ENCODE data around the gene STK38.

Gene STK38

DNA sequence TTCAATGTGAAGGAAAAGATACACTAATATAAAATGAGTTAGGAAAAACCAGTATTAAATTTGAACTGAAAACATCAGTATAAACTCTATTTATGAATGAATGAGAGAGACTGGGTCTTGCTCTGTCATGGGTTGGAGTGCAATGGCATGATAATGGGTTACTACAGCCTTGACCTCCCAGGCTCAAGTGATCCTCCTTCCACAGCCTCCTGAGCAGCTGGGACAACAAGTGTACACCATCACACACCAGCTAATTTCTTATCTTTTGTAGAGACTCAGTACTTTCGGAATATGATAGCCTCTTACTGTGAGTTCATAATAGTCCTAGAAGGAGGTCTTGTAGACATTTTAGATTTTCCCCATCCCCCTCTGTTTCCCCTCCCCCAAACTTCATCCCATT lies 83.0 kb downstream of the STK38 start:
- Histone ChIP-seq H3K9me3 (ENCODE audit: control insufficient read depth, low read length) (no peaks in the 10 kb centered on the region), H3K36me3 (ENCODE audit: control insufficient read depth, insufficient read depth, low read length) (no peaks in the 10 kb centered on the region), H3K9ac (no peak overlapping the region), H3K79me2 (peaks cover 36% of the 10 kb centered on the region), H2AFZ (no peak overlapping the region), H3K27ac (no peak overlapping the region), H3K4me2 (ENCODE audit: low read length) (no peak overlapping the region), H3K4me3 (ENCODE audit: low read depth, low read length) (no peak overlapping the region), H3K27me3 (ENCODE audit: control insufficient read depth, insufficient read depth, low read length) (no peaks in the 10 kb centered on the region), H3K4me1 (no peaks in the 10 kb centered on the region)
- no peak for TF ChIP-seq CTCF (IDR thresholded peaks at IDR 0.05)

- no peaks in the 10 kb centered on the region for H3K27me3 ChIP-seq (ENCODE audit: control insufficient read depth, insufficient read depth, low read length)
- H3K9me3 ChIP-seq (ENCODE audit: control insufficient read depth, low read length) = no peaks in the 10 kb centered on the region
- no peaks in the 10 kb centered on the region for H3K4me1 ChIP-seq
- H3K4me2 ChIP-seq (ENCODE audit: low read length) = no peak overlapping the region
- no peak overlapping the region for H3K4me3 ChIP-seq (ENCODE audit: low read depth, low read length)
- H3K27ac ChIP-seq = no peak overlapping the region
- TF ChIP-seq CTCF (IDR thresholded peaks at IDR 0.05) = no peak
- H2AFZ ChIP-seq = no peak overlapping the region
- peaks cover 39% of the 10 kb centered on the region for H3K79me2 ChIP-seq
- no peaks in the 10 kb centered on the region for H3K36me3 ChIP-seq (ENCODE audit: control insufficient read depth, insufficient read depth, low read length)
- no peak overlapping the region for H3K9ac ChIP-seq
Measured at GRCh38 chr6:36463676-36464075, 83.6 kb downstream of the STK38 start.

GRCh38 chr6:36461646-36462045 lies 85.6 kb downstream of the STK38 start:
- no peak for TF ChIP-seq CTCF (IDR thresholded peaks at IDR 0.05)
- H3K4me3 ChIP-seq (ENCODE audit: low read depth, low read length) = no peak overlapping the region
- H3K9me3 ChIP-seq (ENCODE audit: control insufficient read depth, low read length) = no peaks in the 10 kb centered on the region
- H3K9ac ChIP-seq = no peak overlapping the region
- H3K27me3 ChIP-seq (ENCODE audit: control insufficient read depth, insufficient read depth, low read length) = no peaks in the 10 kb centered on the region
- H3K36me3 ChIP-seq (ENCODE audit: control insufficient read depth, insufficient read depth, low read length) = no peaks in the 10 kb centered on the region
- no peak overlapping the region for H3K4me2 ChIP-seq (ENCODE audit: low read length)
- H3K4me1 ChIP-seq = no peaks in the 10 kb centered on the region
- no peak overlapping the region for H2AFZ ChIP-seq
- H3K79me2 ChIP-seq = peaks cover 50% of the 10 kb centered on the region
- no peak overlapping the region for H3K27ac ChIP-seq

GRCh38 chr6:36460916-36461315 lies 86.4 kb downstream of the STK38 start:
- Histone ChIP-seq H3K4me1 (no peaks in the 10 kb centered on the region), H3K4me2 (ENCODE audit: low read length) (no peak overlapping the region), H3K9me3 (ENCODE audit: control insufficient read depth, low read length) (no peaks in the 10 kb centered on the region), H2AFZ (no peak overlapping the region), H3K27ac (no peak overlapping the region), H3K9ac (no peak overlapping the region), H3K79me2 (peaks cover 48% of the 10 kb centered on the region), H3K4me3 (ENCODE audit: low read depth, low read length) (no peak overlapping the region), H3K27me3 (ENCODE audit: control insufficient read depth, insufficient read depth, low read length) (no peaks in the 10 kb centered on the region), H3K36me3 (ENCODE audit: control insufficient read depth, insufficient read depth, low read length) (no peaks in the 10 kb centered on the region)
- no peak for TF ChIP-seq CTCF (IDR thresholded peaks at IDR 0.05)

DNA sequence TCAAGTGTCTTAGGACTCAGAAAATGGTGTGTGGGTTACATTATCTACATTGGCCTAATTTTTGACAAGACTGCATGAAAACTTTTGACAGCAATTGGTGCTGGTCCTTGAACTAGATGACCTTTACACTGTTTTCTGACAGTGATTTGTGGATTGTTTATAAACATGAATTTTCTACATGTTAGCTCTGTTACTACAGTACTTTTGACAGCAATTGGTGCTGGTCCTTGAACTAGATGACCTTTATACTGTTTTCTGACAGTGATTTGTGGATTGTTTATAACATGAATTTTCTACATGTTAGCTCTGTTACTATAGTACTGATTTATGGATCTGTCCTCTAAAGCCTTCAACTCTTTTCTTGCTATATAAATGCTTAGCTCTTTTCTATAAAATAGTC lies 87.8 kb downstream of the STK38 start:
- Histone ChIP-seq H3K4me1 (no peaks in the 10 kb centered on the region), H3K9me3 (ENCODE audit: control insufficient read depth, low read length) (no peaks in the 10 kb centered on the region), H3K79me2 (peaks cover 54% of the 10 kb centered on the region), H2AFZ (no peak overlapping the region), H3K4me2 (ENCODE audit: low read length) (no peak overlapping the region), H3K9ac (no peak overlapping the region), H3K4me3 (ENCODE audit: low read depth, low read length) (no peak overlapping the region), H3K27ac (no peak overlapping the region), H3K36me3 (ENCODE audit: control insufficient read depth, insufficient read depth, low read length) (no peaks in the 10 kb centered on the region), H3K27me3 (ENCODE audit: control insufficient read depth, insufficient read depth, low read length) (no peaks in the 10 kb centered on the region)
- TF ChIP-seq CTCF (IDR thresholded peaks at IDR 0.05) = no peak

Measured in parathyroid adenoma (tissue), 2 donors.